Panc1 (cell line): ENCODE data around the gene GNRH2.

ENCODE experiments used
- CTCF ChIP-seq: fragments of 450-650 bp; IDR thresholded peaks from 2 replicates; pipeline ENCODE4 v1.5.1; 2017; ENCODE audit warnings: mild to moderate bottlenecking
- POLR2AphosphoS5 ChIP-seq: IDR thresholded peaks from 2 replicates; pipeline ENCODE4 v1.6.1; 2012; ENCODE audit warnings: mild to moderate bottlenecking, low read depth, low read length, moderate library complexity

GRCh38 chr20:3000852-3001523, 42.4 kb upstream of the GNRH2 start:
- TF ChIP-seq POLR2AphosphoS5 (no peak), CTCF (peak; percentile 10; the same call in 1 of the 2 replicates)
